Measurements from ENCODE around the gene S100A6.

The S100A6 gene

DNA sequence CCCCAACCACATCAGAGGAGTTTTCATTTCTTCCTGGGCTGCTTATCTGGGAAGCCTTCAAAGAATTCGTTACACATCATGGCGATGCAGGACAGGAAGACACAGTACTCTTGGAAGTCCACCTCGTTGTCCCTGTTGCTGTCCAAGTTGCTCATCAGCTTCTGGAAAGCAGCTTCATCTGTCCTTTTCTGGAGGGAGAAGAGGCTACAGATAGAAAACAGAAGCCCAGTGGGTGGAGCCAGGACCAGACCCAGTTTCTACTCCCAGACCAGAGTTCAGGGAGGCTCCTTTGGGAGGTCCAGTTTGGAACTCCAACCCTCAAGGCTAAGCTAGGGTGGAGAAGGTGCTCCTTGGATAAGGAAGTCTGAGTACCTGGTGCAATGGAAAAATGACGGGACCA, 7.9 kb upstream of the S100A6 start:
- no peak for DNase-seq (ENCODE audit: low read depth)
- H3K4me3 ChIP-seq (ENCODE audit: low read depth, low read length): no peak overlapping the region
- TF ChIP-seq, protein P1, sequence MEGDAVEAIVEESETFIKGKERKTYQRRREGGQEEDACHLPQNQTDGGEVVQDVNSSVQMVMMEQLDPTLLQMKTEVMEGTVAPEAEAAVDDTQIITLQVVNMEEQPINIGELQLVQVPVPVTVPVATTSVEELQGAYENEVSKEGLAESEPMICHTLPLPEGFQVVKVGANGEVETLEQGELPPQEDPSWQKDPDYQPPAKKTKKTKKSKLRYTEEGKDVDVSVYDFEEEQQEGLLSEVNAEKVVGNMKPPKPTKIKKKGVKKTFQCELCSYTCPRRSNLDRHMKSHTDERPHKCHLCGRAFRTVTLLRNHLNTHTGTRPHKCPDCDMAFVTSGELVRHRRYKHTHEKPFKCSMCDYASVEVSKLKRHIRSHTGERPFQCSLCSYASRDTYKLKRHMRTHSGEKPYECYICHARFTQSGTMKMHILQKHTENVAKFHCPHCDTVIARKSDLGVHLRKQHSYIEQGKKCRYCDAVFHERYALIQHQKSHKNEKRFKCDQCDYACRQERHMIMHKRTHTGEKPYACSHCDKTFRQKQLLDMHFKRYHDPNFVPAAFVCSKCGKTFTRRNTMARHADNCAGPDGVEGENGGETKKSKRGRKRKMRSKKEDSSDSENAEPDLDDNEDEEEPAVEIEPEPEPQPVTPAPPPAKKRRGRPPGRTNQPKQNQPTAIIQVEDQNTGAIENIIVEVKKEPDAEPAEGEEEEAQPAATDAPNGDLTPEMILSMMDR (conservative IDR thresholded peaks at IDR 0.05; ENCODE audit: low read depth, low read length): no peak

DNA sequence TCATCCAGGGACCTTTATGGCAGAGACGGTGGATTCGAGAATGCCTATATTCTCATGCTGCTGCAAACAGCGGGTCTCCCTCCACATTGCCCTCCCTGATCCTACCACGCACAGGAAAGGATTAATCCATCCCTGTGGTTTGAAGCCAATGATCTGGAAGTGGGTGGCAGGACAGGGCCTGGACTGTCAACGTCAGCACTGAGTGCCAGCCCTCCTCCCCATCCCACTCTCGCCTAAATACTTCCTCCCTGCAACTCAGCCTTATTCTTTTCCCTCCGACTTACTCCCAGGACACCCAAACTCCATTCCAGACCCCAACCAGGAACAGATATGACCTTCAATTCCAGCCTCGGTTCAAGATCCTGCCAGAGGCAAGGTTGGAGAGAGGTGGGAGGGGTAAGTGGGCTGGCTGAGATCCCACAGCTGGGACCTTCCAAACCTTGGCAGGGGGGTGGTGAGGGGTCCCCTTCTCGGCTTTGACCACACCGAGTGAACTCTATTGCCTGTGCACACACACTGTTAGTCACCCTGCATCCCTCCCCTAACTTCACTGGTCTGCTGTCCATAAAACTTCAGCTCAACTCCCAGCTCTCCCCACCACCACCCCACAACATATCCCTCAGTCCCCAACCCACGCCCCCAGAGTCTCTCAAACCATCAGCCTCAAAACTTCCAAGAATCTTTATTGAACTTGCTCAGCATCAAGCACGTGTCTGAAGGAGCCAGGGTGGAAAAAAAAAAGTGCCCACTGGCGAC, 7.3 kb upstream of the S100A6 start:
- H3K4me3 ChIP-seq (ENCODE audit: low read depth, low read length): no peak overlapping the region
- TF ChIP-seq, protein P1 (conservative IDR thresholded peaks at IDR 0.05; ENCODE audit: low read depth, low read length): no peak
- no peak for DNase-seq (ENCODE audit: low read depth)

DNA sequence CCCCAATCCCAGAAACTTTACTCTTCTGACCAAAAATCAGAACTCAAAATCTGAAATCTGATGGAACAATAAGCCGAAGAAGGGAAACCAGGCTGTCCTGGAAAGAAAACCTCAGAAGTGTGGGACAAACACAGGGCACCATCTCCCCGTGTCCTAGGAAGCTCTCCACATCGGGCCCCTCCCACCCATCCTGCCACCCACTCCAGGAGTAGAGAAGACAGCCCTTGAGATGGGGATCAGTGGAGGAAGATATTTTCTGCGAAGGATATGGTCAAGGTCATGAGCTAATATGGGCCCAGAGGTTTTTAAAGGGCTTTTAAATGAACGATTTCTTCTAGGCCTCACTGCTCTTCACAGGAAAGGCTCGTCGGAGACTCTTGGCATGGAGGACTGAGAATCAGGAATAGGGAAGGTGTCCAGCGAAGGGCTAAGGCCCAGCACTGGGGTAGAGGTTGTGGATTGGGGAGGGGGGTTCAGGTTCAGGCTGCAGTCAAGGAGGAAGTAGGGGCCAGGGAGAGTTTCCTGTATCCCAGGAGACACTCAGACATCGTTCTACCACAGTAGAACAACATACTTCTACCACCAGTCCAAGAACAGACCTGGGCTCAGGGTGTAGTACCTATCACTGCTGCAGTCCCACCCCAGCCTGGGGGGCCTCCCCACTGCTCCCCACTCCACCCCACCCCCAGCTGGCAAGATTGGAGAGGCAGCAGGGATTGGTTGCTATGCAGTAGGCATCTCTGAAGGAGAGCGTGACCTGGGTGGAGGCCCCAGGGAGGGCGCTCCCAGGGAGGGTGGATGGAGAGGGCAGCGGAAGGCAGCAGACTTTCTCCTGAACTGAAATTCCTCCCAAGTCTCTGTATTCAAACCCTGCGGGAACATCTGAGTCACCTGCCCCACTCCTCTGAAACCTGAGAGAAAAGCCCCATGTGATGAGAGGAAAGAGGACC, 6.1 kb upstream of the S100A6 start:
- TF ChIP-seq, protein P1 (conservative IDR thresholded peaks at IDR 0.05; ENCODE audit: low read depth, low read length): no peak
- H3K4me3 ChIP-seq (ENCODE audit: low read depth, low read length): no peak overlapping the region
- DNase-seq (ENCODE audit: low read depth): no peak

DNA sequence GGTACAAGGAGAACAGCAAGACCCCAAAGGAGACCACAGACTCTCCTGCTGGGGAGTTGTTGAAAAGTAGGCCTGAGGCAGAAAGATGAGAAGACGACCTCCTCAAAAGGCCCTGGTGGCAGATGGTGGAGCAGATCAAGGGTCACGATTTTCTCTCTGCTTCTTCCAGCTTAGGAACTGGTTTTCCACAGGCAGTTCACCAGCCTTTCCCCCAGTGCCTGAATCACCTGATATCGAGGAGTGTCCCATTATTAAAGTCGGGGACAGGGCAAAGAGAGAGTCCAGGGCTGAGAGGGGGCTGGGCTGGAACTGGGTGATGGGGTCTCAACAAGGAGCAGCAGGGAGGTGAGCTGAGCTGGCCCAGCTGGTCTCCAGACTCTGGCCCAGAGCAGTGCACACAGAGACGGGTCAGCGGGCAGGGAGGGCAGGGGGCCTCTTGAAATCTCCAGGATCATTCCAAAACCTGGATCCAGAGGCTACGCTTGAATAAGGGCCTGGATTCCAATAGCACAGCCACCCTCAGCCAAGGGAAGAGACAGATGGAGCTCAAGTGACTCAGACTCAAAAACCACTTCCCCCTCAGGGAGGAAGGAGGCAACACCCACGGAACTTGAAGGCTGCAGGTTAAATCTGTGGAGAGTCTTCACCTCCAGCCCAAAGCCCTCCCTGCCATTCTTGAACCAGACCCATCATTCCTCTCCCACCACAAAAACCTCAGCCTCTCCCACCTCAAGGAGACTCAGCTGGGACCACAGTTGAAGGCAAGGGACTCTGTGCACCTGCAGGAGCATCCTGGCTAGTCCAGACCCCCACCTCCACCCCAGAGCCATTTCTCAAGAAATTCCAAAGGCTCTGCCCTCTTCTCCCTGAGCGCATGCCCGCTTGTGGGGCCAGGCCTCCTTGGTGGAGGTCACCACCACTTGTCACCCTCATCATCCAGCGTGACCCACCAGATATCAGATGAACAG, 4.9 kb upstream of the S100A6 start, which contains the start of gene S100A5:
Gene S100A5, minus strand, starts transcription at position 541 of the 968 bp plus-strand sequence. CDS start 743 bp downstream, outside the sequence.
- DNase-seq (ENCODE audit: low read depth): no peak
- H3K4me3 ChIP-seq (ENCODE audit: low read depth, low read length): no peak within 1 kb of the TSS
- TF ChIP-seq, protein P1 (conservative IDR thresholded peaks at IDR 0.05; ENCODE audit: low read depth, low read length): no peak

DNA sequence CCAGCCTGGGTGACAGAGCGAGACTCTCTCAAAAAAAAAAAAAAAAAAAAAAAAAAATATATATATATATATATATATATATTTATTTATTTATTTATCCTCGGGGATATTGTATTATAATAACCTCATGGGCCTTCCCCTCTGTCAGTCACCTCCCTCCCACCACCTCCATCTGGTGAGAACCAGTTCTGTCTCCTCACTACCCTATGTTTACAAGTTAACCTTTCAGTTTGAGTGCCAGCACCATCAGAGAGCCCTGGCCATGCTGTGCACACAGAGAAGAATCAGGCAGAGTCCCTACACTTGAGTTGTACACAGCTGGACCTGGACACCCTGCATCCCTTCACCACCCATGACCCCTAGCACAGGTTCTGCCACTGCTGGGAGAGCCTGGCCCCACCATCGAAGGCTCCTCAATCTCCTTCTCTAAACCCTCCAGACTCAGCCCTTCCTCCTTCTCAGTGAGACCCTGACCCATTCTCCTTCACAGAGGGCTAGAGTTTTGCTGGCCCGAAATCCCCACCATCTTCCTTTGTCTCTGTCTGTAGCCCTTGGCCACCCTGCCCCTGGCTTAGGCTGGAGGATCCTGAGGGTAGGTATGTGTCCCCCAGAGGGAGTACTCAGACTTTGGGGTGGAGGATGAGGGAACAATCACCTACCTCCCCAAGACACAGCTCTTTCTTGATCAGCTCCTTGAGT, 3.8 kb upstream of the S100A6 start:
- TF ChIP-seq, protein P1 (conservative IDR thresholded peaks at IDR 0.05; ENCODE audit: low read depth, low read length): no peak
- no peak overlapping the region for H3K4me3 ChIP-seq (ENCODE audit: low read depth, low read length)
- no peak for DNase-seq (ENCODE audit: low read depth)
